Measurements from ENCODE around the gene PTPRK. TPM values are rescaled to one million over a fixed set of nuclear protein-coding genes. Genes with fewer than 3 reads are reported as not detected.
A peak's percentile ranks its signal among the peaks of the same experiment; 100 is the strongest.

The PTPRK gene
- total RNA-seq, 1 experiment from 2014 or later = 89.3 TPM

GRCh38 chr6:127938701-127939100 lies 581.7 kb downstream of the PTPRK start:
- Histone ChIP-seq H3K4me3 (peak overlapping the region; percentile 8; the same call in 1 of the 2 replicates), H3F3A (ENCODE audit: insufficient read depth, low read depth) (peaks cover 15% of the 10 kb centered on the region; the same call in 1 of the 2 replicates), H2AFZ (peak overlapping the region; percentile 66), H3K27me3 (ENCODE audit: insufficient read depth, low read depth) (no peaks in the 10 kb centered on the region), H3K9me2 (ENCODE audit: insufficient read depth) (no peaks in the 10 kb centered on the region), H3K4me2 (peak overlapping the region; percentile 24), H3K27ac (peak overlapping the region; percentile 82), H3K36me3 (ENCODE audit: low read depth) (no peaks in the 10 kb centered on the region), H3K9me3 (ENCODE audit: insufficient read depth, low read depth) (peaks cover 3% of the 10 kb centered on the region; the same call in 1 of the 2 replicates), H3K4me1 (replicated peaks; ENCODE audit: insufficient read depth) (peaks cover 26% of the 10 kb centered on the region), H3K79me2 (ENCODE audit: low read depth) (no peaks in the 10 kb centered on the region), H4K20me1 (ENCODE audit: insufficient read depth) (no peaks in the 10 kb centered on the region)
- ChIA-PET POLR2A (ENCODE audit: unreplicated experiment) (no interaction called here), CTCF (interaction anchor here (0.6 kb wide), 3 partner anchors 70 to 1141 kb away, joined by 3 to 5 read pairs (median 3); no protein-coding TSS in a partner anchor)
- TF ChIP-seq EZH2 (IDR thresholded peaks at IDR 0.05; ENCODE audit: low read depth) = no peak
- no peak for TF ChIP-seq CTCF (conservative IDR thresholded peaks at IDR 0.05)
- peak in 1 of 2 experiments; percentile 72 for DNase-seq
- intact Hi-C loops (cut with micrococcal nuclease; ENCODE audit: unreplicated experiment) = no loop called here
- BruUV-seq (replicated peaks) = no TSS peak

- H3K27ac ChIP-seq = peak overlapping the region; percentile 82; the same call in 1 of the 2 replicates
- CTCF ChIA-PET = no interaction called here
- no peaks in the 10 kb centered on the region for H4K20me1 ChIP-seq (ENCODE audit: insufficient read depth)
- H3K4me2 ChIP-seq = no peak overlapping the region
- peaks cover 7% of the 10 kb centered on the region; the same call in 1 of the 2 replicates for H3K9me3 ChIP-seq (ENCODE audit: insufficient read depth, low read depth)
- no peak overlapping the region for H2AFZ ChIP-seq
- DNase-seq = no peak
- no peaks in the 10 kb centered on the region for H3K36me3 ChIP-seq (ENCODE audit: low read depth)
- peaks cover 26% of the 10 kb centered on the region for H3K4me1 ChIP-seq (replicated peaks; ENCODE audit: insufficient read depth)
- intact Hi-C loops (cut with micrococcal nuclease; ENCODE audit: unreplicated experiment) = no loop called here
- H3K9me2 ChIP-seq (ENCODE audit: insufficient read depth) = no peaks in the 10 kb centered on the region
- H3F3A ChIP-seq (ENCODE audit: insufficient read depth, low read depth) = peaks cover 15% of the 10 kb centered on the region; the same call in 1 of the 2 replicates
- no peak overlapping the region for H3K4me3 ChIP-seq
- no peak for TF ChIP-seq EZH2 (IDR thresholded peaks at IDR 0.05; ENCODE audit: low read depth)
- no peak for TF ChIP-seq CTCF (conservative IDR thresholded peaks at IDR 0.05)
- no peaks in the 10 kb centered on the region for H3K79me2 ChIP-seq (ENCODE audit: low read depth)
- POLR2A ChIA-PET (ENCODE audit: unreplicated experiment) = no interaction called here
- H3K27me3 ChIP-seq (ENCODE audit: insufficient read depth, low read depth) = no peaks in the 10 kb centered on the region
- BruUV-seq (replicated peaks) = no TSS peak
Observed at GRCh38 chr6:127937747-127938146, 582.7 kb downstream of the PTPRK start.

GRCh38 chr6:127937102-127937501 lies 583.3 kb downstream of the PTPRK start:
- Histone ChIP-seq H2AFZ (no peak overlapping the region), H3K27me3 (ENCODE audit: insufficient read depth, low read depth) (no peaks in the 10 kb centered on the region), H3K4me1 (replicated peaks; ENCODE audit: insufficient read depth) (peaks cover 26% of the 10 kb centered on the region), H3K79me2 (ENCODE audit: low read depth) (no peaks in the 10 kb centered on the region), H3K9me3 (ENCODE audit: insufficient read depth, low read depth) (peaks cover 8% of the 10 kb centered on the region; the same call in 1 of the 2 replicates), H4K20me1 (ENCODE audit: insufficient read depth) (no peaks in the 10 kb centered on the region), H3K36me3 (ENCODE audit: low read depth) (no peaks in the 10 kb centered on the region), H3K27ac (no peak overlapping the region), H3K4me3 (no peak overlapping the region), H3F3A (ENCODE audit: insufficient read depth, low read depth) (peaks cover 15% of the 10 kb centered on the region; the same call in 1 of the 2 replicates), H3K9me2 (ENCODE audit: insufficient read depth) (no peaks in the 10 kb centered on the region), H3K4me2 (no peak overlapping the region)
- no TSS peak for BruUV-seq (replicated peaks)
- DNase-seq = no peak
- TF ChIP-seq CTCF (conservative IDR thresholded peaks at IDR 0.05) = no peak
- no peak for TF ChIP-seq EZH2 (IDR thresholded peaks at IDR 0.05; ENCODE audit: low read depth)
- ChIA-PET POLR2A (ENCODE audit: unreplicated experiment) (no interaction called here), CTCF (no interaction called here)
- intact Hi-C loops (cut with micrococcal nuclease; ENCODE audit: unreplicated experiment) = no loop called here
